Adrenal gland (tissue), 12 donors: Measurements from ENCODE around the gene RIPK3. TPM values are rescaled to one million over a fixed set of nuclear protein-coding genes. Genes with fewer than 3 reads are reported as not detected.

Experiments used
- DNase-seq, 7 donors: peaks; one replicate each; pipeline ENCODE4 v3.0.0-alpha.2; 2019 to 2020
- H3K27ac ChIP-seq, 5 donors: fragments of 200-600 bp; sonication (generic) in 4 of 5; 1 replicate in 3 of 5; 2 replicates in 2 of 5; pipeline versions ENCODE4 v1.5.1 to v1.8.0; 2016 to 2020; ENCODE audit warnings: mild to moderate bottlenecking in 1 of 5
- H3K27me3 ChIP-seq: fragments of 200-600 bp; 2 replicates; pipeline ENCODE4 v1.8.0; 2021
- H3K36me3 ChIP-seq, 2 donors: fragments of 200-600 bp; replicated peaks in 1 of 2; 1 replicate in 1 of 2; 2 replicates in 1 of 2; pipeline versions ENCODE4 v1.5.1 to v1.8.0; 2018 to 2022
- H3K4me1 ChIP-seq, 2 donors: fragments of 200-600 bp; replicated peaks in 1 of 2; 1 replicate in 1 of 2; 2 replicates in 1 of 2; pipeline versions ENCODE4 v1.5.1 to v1.8.0; 2018 to 2021
- H3K4me3 ChIP-seq, 4 donors: fragments of 200-600 bp; sonication (generic) in 3 of 4; one replicate each; pipeline ENCODE4 v1.5.1; 2016 to 2018
- H3K9me3 ChIP-seq, 3 donors: fragments of 200-600 bp; sonication (generic) in 1 of 3; replicated peaks in 1 of 3; 1 replicate in 2 of 3; 2 replicates in 1 of 3; pipeline versions ENCODE4 v1.5.1 to v1.8.0; 2016 to 2021
- CTCF ChIP-seq, 6 experiments: fragments of 450-650 bp in 4 of 6; fragments of 200-600 bp in 2 of 6; sonication (generic) in 1 of 6; IDR thresholded peaks; 1 replicate in 5 of 6; 2 replicates in 1 of 6; pipeline versions ENCODE4 v1.5.1 to v1.8.0; 2016 to 2021; ENCODE audit warnings: antibody characterized with exemption in 6 of 6, mild to moderate bottlenecking in 2 of 6, moderate library complexity in 1 of 6
- POLR2A ChIP-seq, 2 donors: fragments of 450-650 bp; IDR thresholded peaks; one replicate each; pipeline ENCODE4 v1.6.1; 2017; ENCODE audit warnings: antibody characterized with exemption in 2 of 2, mild to moderate bottlenecking in 2 of 2, moderate library complexity in 1 of 2
- WGBS, 4 donors: extraction: QIAGEN DNeasy Blood & Tissue Kit in 2 of 4; methylation state at CpG; one replicate each; pipeline versions ENCODE4 v1.1.5 to v1.1.7; 2013 to 2017; 5-methylcytosine and 5-hydroxymethylcytosine counted together
- intact Hi-C, 2 donors: fragments of 100-400 bp; cut with DNase I; formaldehyde crosslinking; loops; one replicate each; pipeline versions ENCODE4 v1.14.1 to v1.15.0; 2022 to 2023
- polyA plus RNA-seq, 3 donors: library from polyadenylated mRNA; stranded (reverse); fragments of 200-250 nt in 2 of 3; fragments of 350-450 nt in 1 of 3; fragmentation: Illumina TruSeq in 1 of 3; extraction: RNeasy Lipid Tissue Mini Kit (QIAGEN cat#74804) in 1 of 3; gene quantifications; one replicate each; pipeline ENCODE4 v1.2.3, GENCODE V29; 2013 to 2014
- total RNA-seq, 9 donors: library from RNA; depleted of rRNA in 4 of 9; stranded (reverse); fragments of >200 nt in 4 of 9; fragments of 120-200 nt in 1 of 9; fragmentation: NEBNext Ultra II Directional in 1 of 9; extraction: Animal tissue kit (Norgen Biotek cat#: 25700) in 1 of 9; gene quantifications; one replicate each; pipeline versions ENCODE4 v1.1.0 to v1.2.4, GENCODE V29; 2013 to 2023
- donor health status: healthy with polysubstance abuse.
- donor health status: Bipolar disorder and iron deficiency.
- donor health status: DM: yes; HTN: yes; CAD: no.
- donor health status: DM: no; HTN: no; CAD: no.
- donor health status: DM: no; HTN: no; CAD: no.
- donor health status: DM: yes; HTN: yes; CAD: no.

RIPK3 gene
- total and polyA plus RNA-seq, 12 donors, result 0.50 to 10.4 (median 3.8) TPM

GRCh38 chr14:24307575-24308341, 32.0 kb downstream of the RIPK3 start, which contains the start of gene CIDEB:
CIDEB (minus strand) TSS chr14:24307977; CDS start chr14:24307858, 119 bp downstream.
- Histone ChIP-seq H3K9me3 (no peaks in the 10 kb centered on the region), H3K27me3 (no peaks in the 10 kb centered on the region), H3K36me3 (peaks cover 0 to 52% of the 10 kb centered on the region in 2 donors), H3K4me3 (no peak within 1 kb of the TSS), H3K27ac (no peak within 1 kb of the TSS), H3K4me1 (peaks cover 20 to 48% of the 10 kb centered on the region in 2 donors)
- WGBS, 4 donors, result 48 to 63% (median 57%) methylated on average over 5 to 6 of the region's 6 CpGs
- intact Hi-C loops, result loop anchor here in 1 of 2 donors (10.0 kb wide), 1 partner anchor 63 kb away; the partner anchor contains the start of gene TINF2
- TF ChIP-seq CTCF (IDR thresholded peaks at IDR 0.05), result peak; percentile 79 to 92 (median 86)
- no peak for TF ChIP-seq POLR2A (IDR thresholded peaks at IDR 0.05)
- DNase-seq, result peak in 6 of 7 donors; percentile 60 to 86 (median 72)

- H3K36me3 ChIP-seq, result peaks cover 0 to 58% of the 10 kb centered on the region in 2 donors
- DNase-seq, result no peak
- peaks cover 20 to 44% of the 10 kb centered on the region in 2 donors for H3K4me1 ChIP-seq
- TF ChIP-seq CTCF (IDR thresholded peaks at IDR 0.05), result no peak
- no peaks in the 10 kb centered on the region for H3K9me3 ChIP-seq
- H3K27ac ChIP-seq, result no peak overlapping the region
- H3K4me3 ChIP-seq, result no peak overlapping the region
- 78 to 83% (median 82%) methylated on average over 9 to 11 of the region's 11 CpGs for WGBS, 4 donors
- no peaks in the 10 kb centered on the region for H3K27me3 ChIP-seq
- intact Hi-C loops, result loop anchor here in 1 of 2 donors (10.0 kb wide), 1 partner anchor 62 kb away; the partner anchor contains the start of gene TINF2
Observed at GRCh38 chr14:24307156-24307574, 32.6 kb downstream of the RIPK3 start.

- TF ChIP-seq POLR2A (IDR thresholded peaks at IDR 0.05) (no peak), CTCF (IDR thresholded peaks at IDR 0.05) (no peak)
- no peak overlapping the region for H3K27ac ChIP-seq
- H3K36me3 ChIP-seq, result peaks cover 0 to 68% of the 10 kb centered on the region in 2 donors
- DNase-seq, result no peak
- H3K9me3 ChIP-seq, result no peaks in the 10 kb centered on the region
- no peaks in the 10 kb centered on the region for H3K27me3 ChIP-seq
- intact Hi-C loops, result loop anchor here in 1 of 2 donors (10.0 kb wide), 1 partner anchor 59 kb away; the partner anchor contains the start of gene TINF2
- H3K4me1 ChIP-seq, result peaks cover 11 to 31% of the 10 kb centered on the region in 2 donors
- 95 to 98% (median 96%) methylated on average over 9 to 11 of the region's 11 CpGs for WGBS, 4 donors
- no peak overlapping the region for H3K4me3 ChIP-seq
Observed at GRCh38 chr14:24304019-24304387, 35.8 kb downstream of the RIPK3 start.

GRCh38 chr14:24300326-24300980, 39.3 kb downstream of the RIPK3 start:
- peaks cover 19 to 31% of the 10 kb centered on the region in 2 donors for H3K4me1 ChIP-seq
- intact Hi-C loops, result loop anchor here in 1 of 2 donors (10.0 kb wide), 1 partner anchor 56 kb away; the partner anchor contains the start of gene TINF2
- no peaks in the 10 kb centered on the region for H3K27me3 ChIP-seq
- H3K9me3 ChIP-seq, result no peaks in the 10 kb centered on the region
- TF ChIP-seq CTCF (IDR thresholded peaks at IDR 0.05), result no peak
- H3K4me3 ChIP-seq, result peak overlapping the region; percentile 33 to 84 (median 74)
- no peak for DNase-seq
- peaks cover 0 to 51% of the 10 kb centered on the region in 2 donors for H3K36me3 ChIP-seq
- H3K27ac ChIP-seq, result peak overlapping the region in 4 of 5 donors; percentile 28 to 87 (median 82)
- 21 to 27% (median 24%) methylated on average over 16 of the region's 16 CpGs for WGBS, 4 donors
